GM04504 (cell line): ENCODE measurements around the gene LIPA.
"Not testable (repeated sequence)": the region's sequence is repeated elsewhere in the genome, so short reads cannot be mapped to it uniquely, and the experiment has no call there.

Experiments used
- DNase-seq: peaks from one replicate; pipeline ENCODE4 v3.0.0-alpha.2; 2012; ENCODE audit warnings: low read depth

The LIPA gene

GRCh38 chr10:89270153-89270483 is 18.5 kb upstream of the LIPA start:
- DNase-seq, result no peak

GRCh38 chr10:89269433-89270152 is 18.0 kb upstream of the LIPA start:
- no peak for DNase-seq

GRCh38 chr10:89266721-89267453 is 15.3 kb upstream of the LIPA start:
- no peak for DNase-seq

GRCh38 chr10:89263531-89263930 is 12.0 kb upstream of the LIPA start:
- DNase-seq, result no peak

- DNase-seq, result no peak
These were observed 11.5 kb upstream of the LIPA start for GRCh38 chr10:89263091-89263490.

- DNase-seq, result peak; percentile 79
These were observed 10.8 kb upstream of the LIPA start for GRCh38 chr10:89262086-89263051.

GRCh38 chr10:89258881-89259280 is 7.3 kb upstream of the LIPA start:
- DNase-seq, result no peak

GRCh38 chr10:89257581-89257980 is 6.0 kb upstream of the LIPA start:
- DNase-seq, result no peak

- no peak for DNase-seq
These were observed 5.4 kb upstream of the LIPA start for GRCh38 chr10:89256962-89257361.

GRCh38 chr10:89256340-89256739 is 4.8 kb upstream of the LIPA start:
- DNase-seq, result no peak

GRCh38 chr10:89255793-89256192 is 4.2 kb upstream of the LIPA start:
- DNase-seq, result no peak

GRCh38 chr10:89255091-89255579 is 3.6 kb upstream of the LIPA start:
- not testable (repeated sequence) for DNase-seq

GRCh38 chr10:89252225-89252585 is 630 bp upstream of the LIPA start:
- no peak for DNase-seq

- DNase-seq, result no peak
These were observed 638 bp downstream of the LIPA start for GRCh38 chr10:89250865-89251408.

- DNase-seq, result no peak
These were observed 2.6 kb downstream of the LIPA start for GRCh38 chr10:89248990-89249389.

GRCh38 chr10:89247623-89248022 is 4.0 kb downstream of the LIPA start:
- not testable (repeated sequence) for DNase-seq

GRCh38 chr10:89245802-89246201 is 5.8 kb downstream of the LIPA start:
- DNase-seq, result no peak

GRCh38 chr10:89242840-89243568 is 8.6 kb downstream of the LIPA start:
- DNase-seq, result no peak

GRCh38 chr10:89242345-89242684 is 9.3 kb downstream of the LIPA start:
- no peak for DNase-seq

- DNase-seq, result no peak
These were observed 9.9 kb downstream of the LIPA start for GRCh38 chr10:89241486-89242344.

- DNase-seq, result no peak
These were observed 10.5 kb downstream of the LIPA start for GRCh38 chr10:89241026-89241425.
